ENCODE data around the gene SLC16A3. TPM values are rescaled to one million over a fixed set of nuclear protein-coding genes. Genes with fewer than 3 reads are reported as not detected.

SLC16A3 gene
- polyA plus RNA-seq, 1 of the 3 experiments (the other 2 are of a cell fraction), result 70.7 TPM

DNA sequence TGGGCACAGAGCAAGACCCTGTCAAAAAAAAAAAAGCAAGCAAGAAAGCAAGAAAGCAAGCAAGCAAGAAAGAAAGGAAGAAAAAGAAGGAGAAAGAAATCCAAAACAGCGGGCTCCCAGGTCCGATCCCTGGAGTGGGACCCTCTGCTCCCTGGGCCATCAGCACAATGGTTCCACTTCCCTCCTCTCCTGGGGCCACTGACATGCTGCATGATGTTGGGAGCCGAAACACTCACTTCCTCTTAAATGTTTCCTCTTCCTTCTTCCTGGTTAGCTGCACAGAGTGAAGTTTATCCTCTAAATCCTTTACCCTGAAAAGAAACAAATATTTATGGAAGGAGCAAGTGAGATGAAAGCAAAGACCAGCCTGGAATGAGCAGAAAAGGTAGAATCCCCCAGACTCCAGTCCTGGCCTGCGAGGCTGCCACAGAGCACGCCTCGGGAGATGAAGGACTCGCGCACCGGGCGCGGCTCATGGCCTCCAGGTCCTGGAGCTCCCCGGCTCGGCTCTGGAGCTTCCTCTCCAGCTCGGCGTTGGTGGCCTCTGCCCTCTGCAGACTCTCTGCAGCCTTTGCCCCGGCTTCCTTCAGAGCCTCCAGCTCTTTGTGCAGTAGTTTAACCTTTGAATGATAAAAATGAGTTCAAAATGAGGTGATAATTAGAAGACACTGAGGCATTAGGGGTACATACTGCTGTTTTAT, 35.2 kb upstream of the SLC16A3 start:
- Histone ChIP-seq H3K4me2 (no peak overlapping the region), H3K9me2 (no peaks in the 10 kb centered on the region), H3K4me3 (ENCODE audit: low read depth in 2 of 2, low read length in 1 of 2) (no peak overlapping the region), H3K9me3 (no peaks in the 10 kb centered on the region), H3K9ac (no peak overlapping the region), H3K27me3 (ENCODE audit: insufficient read depth) (no peaks in the 10 kb centered on the region), H2AFZ (ENCODE audit: low read depth) (no peak overlapping the region), H4K20me1 (ENCODE audit: insufficient read depth) (no peaks in the 10 kb centered on the region), H3K79me2 (ENCODE audit: insufficient read depth) (no peaks in the 10 kb centered on the region), H3K27ac (ENCODE audit: low read depth in 2 of 2, low read length in 1 of 2) (no peak overlapping the region), H3F3A (replicated peaks; ENCODE audit: insufficient read depth) (no peaks in the 10 kb centered on the region), H3K36me3 (replicated peaks in 1 of 2; ENCODE audit: control insufficient read depth in 1 of 2, insufficient read depth in 2 of 2, low read length in 1 of 2) (peaks cover 51% of the 10 kb centered on the region in 2 experiments), H3K4me1 (ENCODE audit: control insufficient read depth in 1 of 2, insufficient read depth in 2 of 2, low read depth in 1 of 2, low read length in 1 of 2) (no peaks in the 10 kb centered on the region)
- POLR2A ChIA-PET, result no interaction called here
- peak; percentile 8 for DNase-seq
- WGBS (ENCODE audit: low lambda C conversion rate), result 94% methylated on average over 16 of the region's 16 CpGs
- CTCF ChIA-PET, result interaction anchor here (1.3 to 6.8 kb wide), 2 partner anchors 12 to 40 kb away, joined by 4 to 37 read pairs; no protein-coding TSS in a partner anchor
- TF ChIP-seq REST (IDR thresholded peaks at IDR 0.05; ENCODE audit: low read depth, low read length) (no peak), NRF1 (IDR thresholded peaks at IDR 0.05; ENCODE audit: low read depth, low read length) (no peak), FOXJ3 (CRISPR knock-in tag; IDR thresholded peaks at IDR 0.05) (no peak), ZBTB33 (IDR thresholded peaks at IDR 0.05; ENCODE audit: borderline replicate concordance, low read depth) (no peak), SMC3 (IDR thresholded peaks at IDR 0.05; ENCODE audit: low read depth, low read length) (no peak), JUND (IDR thresholded peaks at IDR 0.05) (no peak), MXI1 (IDR thresholded peaks at IDR 0.05; ENCODE audit: low read depth, low read length) (no peak), NFIC (IDR thresholded peaks at IDR 0.05; ENCODE audit: borderline replicate concordance) (no peak), YY1 (IDR thresholded peaks at IDR 0.05; ENCODE audit: low read depth) (no peak), FOXM1 (IDR thresholded peaks at IDR 0.05; ENCODE audit: low read depth) (no peak), TCF12 (IDR thresholded peaks at IDR 0.05) (no peak), MEF2A (IDR thresholded peaks at IDR 0.05; ENCODE audit: borderline replicate concordance, low read depth) (no peak), EZH2phosphoT487 (IDR thresholded peaks at IDR 0.05; ENCODE audit: borderline replicate concordance, low read depth) (no peak), IRF3 (IDR thresholded peaks at IDR 0.05; ENCODE audit: low read depth, low read length) (no peak)
- TF ChIP-seq, protein P1, sequence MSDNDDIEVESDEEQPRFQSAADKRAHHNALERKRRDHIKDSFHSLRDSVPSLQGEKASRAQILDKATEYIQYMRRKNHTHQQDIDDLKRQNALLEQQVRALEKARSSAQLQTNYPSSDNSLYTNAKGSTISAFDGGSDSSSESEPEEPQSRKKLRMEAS (IDR thresholded peaks at IDR 0.05; ENCODE audit: low read depth), result no peak

Data from SK-N-SH (cell line).